Panc1 (cell line): ENCODE results near the gene TOP3A. TPM values are rescaled to one million over a fixed set of nuclear protein-coding genes. Genes with fewer than 3 reads are reported as not detected.
A peak's percentile ranks its signal among the peaks of the same experiment; 100 is the strongest.

Experiments used
- ATAC-seq: fragments of 200-7000 bp; cut with Tn5 transposase; 2 replicates; pipeline ENCODE4 v1.9.1; 2020; ENCODE audit warnings: mild to moderate bottlenecking, moderate library complexity
- BruUV-seq: library from RNA; stranded (reverse); fragments of 400-500 nt; replicated peaks from 2 replicates; lab custom pipeline; 2021; lab: Mats Ljungman, UMichigan
- CTCF ChIA-PET: fragments of 300-600 bp; sonication (Branson Sonifier 250); formaldehyde crosslinking; loops from one replicate; lab custom pipeline; 2022; ENCODE audit warnings: antibody characterized with exemption; lab: Charles Lee
- POLR2A ChIA-PET: fragments of 300-600 bp; sonication (Branson Sonifier 250); formaldehyde crosslinking; loops from one replicate; lab custom pipeline; 2022; ENCODE audit warnings: antibody characterized with exemption; lab: Charles Lee
- DNase-seq: peaks from one replicate; pipeline ENCODE4 v3.0.0-alpha.2; 2010; ENCODE audit warnings: low read depth, low spot score
- H3K27ac ChIP-seq: 2 replicates; pipeline ENCODE4 v1.5.1; 2011; ENCODE audit warnings: mild to moderate bottlenecking, low read length, inconsistent platforms
- H3K27me3 ChIP-seq: fragments of 200-500 bp; sonication (Bioruptor generic); 2 replicates; pipeline ENCODE4 v1.6.0; 2014; ENCODE audit warnings: low read length, inconsistent platforms; ENCODE audit not compliant: control insufficient read depth, insufficient read depth
- H3K36me3 ChIP-seq: fragments of 200-500 bp; sonication (Bioruptor generic); 2 replicates; pipeline ENCODE4 v1.5.1; 2014; ENCODE audit warnings: inconsistent platforms, mild to moderate bottlenecking, low read length, moderate library complexity; ENCODE audit not compliant: control insufficient read depth, insufficient read depth
- H3K4me1 ChIP-seq: 2 replicates; pipeline ENCODE4 v1.5.1; 2011; ENCODE audit warnings: inconsistent platforms, mild to moderate bottlenecking, low read length, moderate library complexity; ENCODE audit not compliant: control insufficient read depth, insufficient read depth
- H3K4me3 ChIP-seq, 2 experiments: 2 replicates each; pipeline ENCODE4 v1.5.1; 2011 to 2012; ENCODE audit warnings: low read depth in 2 of 2, low read length in 2 of 2, mild to moderate bottlenecking in 2 of 2, inconsistent platforms in 1 of 2, moderate library complexity in 1 of 2
- H3K9me3 ChIP-seq: fragments of 200-500 bp; sonication (Bioruptor generic); 2 replicates; pipeline ENCODE4 v1.5.1; 2014; ENCODE audit warnings: low read depth, mild to moderate bottlenecking, inconsistent platforms, low read length, moderate library complexity; ENCODE audit not compliant: control insufficient read depth, insufficient read depth
- CTCF ChIP-seq: fragments of 450-650 bp; IDR thresholded peaks from 2 replicates; pipeline ENCODE4 v1.5.1; 2017; ENCODE audit warnings: mild to moderate bottlenecking
- POLR2AphosphoS5 ChIP-seq: IDR thresholded peaks from 2 replicates; pipeline ENCODE4 v1.6.1; 2012; ENCODE audit warnings: mild to moderate bottlenecking, low read depth, low read length, moderate library complexity
- REST ChIP-seq, 2 experiments: IDR thresholded peaks; 2 replicates each; pipeline ENCODE4 v1.6.1; 2011 to 2012; ENCODE audit warnings: low read depth in 2 of 2, control low read depth in 1 of 2, low read length in 1 of 2, mild to moderate bottlenecking in 1 of 2, moderate library complexity in 1 of 2; ENCODE audit not compliant: insufficient read depth in 1 of 2
- SIN3A ChIP-seq: IDR thresholded peaks from 2 replicates; pipeline ENCODE4 v1.6.1; 2012; ENCODE audit warnings: low read depth, mild to moderate bottlenecking, low read length, moderate library complexity, borderline replicate concordance; ENCODE audit not compliant: insufficient read depth
- TCF7L2 ChIP-seq: IDR thresholded peaks from 2 replicates; pipeline ENCODE4 v1.6.1; 2011; ENCODE audit warnings: mild to moderate bottlenecking, low read depth, low read length, inconsistent platforms
- in situ Hi-C: cut with HindIII; loops from 2 replicates; pipeline ENCODE4 v1.10.0; 2016; ENCODE audit warnings: low sequenced_read_pairs, low pct_unique_long_range_greater_than_20kb
- intact Hi-C: fragments of 100-400 bp; cut with micrococcal nuclease; formaldehyde crosslinking; loops from one replicate; pipeline ENCODE4 v1.10.0; 2022; ENCODE audit not compliant: unreplicated experiment
- total RNA-seq: library from RNA; stranded (reverse); gene quantifications from one replicate; pipeline ENCODE4 v1.2.1, GENCODE V29; 2021; ENCODE audit not compliant: unreplicated experiment

The TOP3A gene
- total RNA-seq, 1 experiment from 2014 or later, result 49.3 TPM

DNA sequence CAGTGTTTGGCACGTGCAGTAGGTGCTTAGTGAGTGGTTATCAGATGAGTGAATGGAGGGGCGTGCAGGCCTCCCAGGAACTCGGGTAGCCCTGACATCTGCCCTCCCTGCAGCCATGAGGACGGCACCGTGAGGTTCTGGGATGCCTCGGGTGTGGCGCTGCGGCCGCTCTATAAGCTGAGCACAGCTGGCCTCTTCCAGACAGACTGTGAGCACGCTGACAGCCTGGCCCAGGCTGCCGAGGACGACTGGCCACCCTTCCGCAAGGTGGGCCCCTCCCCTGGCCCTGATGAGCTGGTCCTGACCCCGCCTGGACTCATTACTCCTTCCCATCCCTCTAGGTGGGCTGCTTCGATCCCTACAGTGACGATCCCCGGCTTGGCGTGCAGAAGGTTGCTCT is 78.3 kb downstream of the TOP3A start:
- H3K4me3 ChIP-seq, result no peak overlapping the region
- POLR2A ChIA-PET, result no interaction called here
- CTCF ChIA-PET, result no interaction called here
- DNase-seq (no peak), ATAC-seq (no peak)
- TF ChIP-seq CTCF (no peak), TCF7L2 (no peak), REST (IDR thresholded peaks at IDR 0.05; ENCODE audit: insufficient read depth in 1 of 2, low read depth in 2 of 2, low read length in 1 of 2) (no peak), POLR2AphosphoS5 (no peak), SIN3A (no peak)
- no peaks in the 10 kb centered on the region for H3K36me3 ChIP-seq
- H3K9me3 ChIP-seq, result no peaks in the 10 kb centered on the region
- no peaks in the 10 kb centered on the region for H3K4me1 ChIP-seq
- in situ Hi-C loops, result no loop called here
- BruUV-seq, result no TSS peak
- intact Hi-C loops, result no loop called here
- H3K27ac ChIP-seq, result no peak overlapping the region
- H3K27me3 ChIP-seq, result no peaks in the 10 kb centered on the region

DNA sequence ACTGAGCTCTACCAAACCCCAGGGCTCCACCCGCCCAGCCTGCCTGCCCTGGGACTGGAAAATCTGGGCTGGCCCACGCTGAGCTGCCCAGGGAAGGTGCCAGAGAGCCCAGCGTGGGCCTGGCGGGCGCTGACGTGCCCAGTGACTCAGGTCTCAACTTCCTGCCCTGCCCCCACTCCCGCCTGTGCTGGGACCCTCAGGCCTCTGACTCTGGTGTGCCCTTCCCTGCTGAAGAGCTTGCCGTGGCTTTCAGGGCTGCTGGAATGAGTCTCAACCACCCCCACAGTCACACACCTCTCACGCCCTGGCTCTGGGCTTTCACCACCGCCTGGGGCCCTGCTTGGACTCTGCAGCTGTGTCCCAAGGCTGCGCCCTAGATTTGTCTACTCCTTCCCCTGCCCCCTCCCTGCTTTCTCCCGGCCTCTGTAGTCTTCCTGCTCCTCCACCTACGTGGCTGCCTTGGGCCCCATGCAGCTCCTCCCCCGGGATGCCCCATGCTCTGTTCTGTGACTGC is 79.0 kb downstream of the TOP3A start:
- ChIA-PET POLR2A (no interaction called here), CTCF (no interaction called here)
- no TSS peak for BruUV-seq
- Histone ChIP-seq H3K4me1 (no peaks in the 10 kb centered on the region), H3K4me3 (no peak overlapping the region), H3K27me3 (no peaks in the 10 kb centered on the region), H3K36me3 (no peaks in the 10 kb centered on the region), H3K27ac (no peak overlapping the region), H3K9me3 (no peaks in the 10 kb centered on the region)
- DNase-seq, result no peak
- TF ChIP-seq POLR2AphosphoS5 (no peak), TCF7L2 (no peak), REST (IDR thresholded peaks at IDR 0.05; ENCODE audit: insufficient read depth in 1 of 2, low read depth in 2 of 2, low read length in 1 of 2) (no peak), CTCF (no peak), SIN3A (no peak)
- intact Hi-C loops, result no loop called here
- in situ Hi-C loops, result no loop called here
- ATAC-seq, result 0 out of 2 replicates have a peak, but pooled peaks have one; percentile 16
